Measurements from ENCODE around the gene GLA. TPM values are rescaled to one million over a fixed set of nuclear protein-coding genes. Genes with fewer than 3 reads are reported as not detected.

GLA gene
- total and polyA plus RNA-seq, 8 donors: 6.4 to 25.6 (median 17.6) TPM; not detected in 1

DNA sequence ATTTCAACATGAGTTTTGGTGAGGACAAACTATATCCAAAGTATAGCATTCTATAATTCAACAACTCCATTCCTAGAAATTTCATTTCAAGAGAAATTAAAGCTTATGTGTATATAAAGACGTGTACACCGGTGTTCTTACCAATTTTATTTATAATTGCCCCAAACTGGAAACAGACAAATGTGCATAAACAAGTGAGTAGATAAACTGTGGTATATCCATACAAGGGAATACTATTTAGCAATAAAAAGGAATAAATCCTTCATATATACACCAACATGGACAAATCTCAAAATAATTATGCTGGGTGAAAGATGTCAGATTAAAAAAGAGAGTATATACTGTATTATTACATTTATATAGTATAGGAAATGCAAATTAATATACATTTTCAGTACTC lies 20.2 kb upstream of the GLA start:
- WGBS, 5 donors: 84 to 100% (median 98%) methylated on average over 2 of the region's 2 CpGs
- no peaks in the 10 kb centered on the region for H3K27me3 ChIP-seq
- intact Hi-C loops (cut with DNase I; ENCODE audit: low total_unique reads): no loop called here
- peaks cover 0 to 15% (median 7%) of the 10 kb centered on the region in 4 donors for H3K9me3 ChIP-seq
- peaks cover 0 to 52% (median 31%) of the 10 kb centered on the region in 4 donors for H3K36me3 ChIP-seq
- TF ChIP-seq POLR2AphosphoS5 (IDR thresholded peaks at IDR 0.05) (no peak), CTCF (IDR thresholded peaks at IDR 0.05) (no peak), POLR2A (IDR thresholded peaks at IDR 0.05) (no peak), EP300 (IDR thresholded peaks at IDR 0.05) (no peak)
- no peak for DNase-seq
- no peak overlapping the region for H3K27ac ChIP-seq
- H3K4me1 ChIP-seq: no peaks in the 10 kb centered on the region
- no peak overlapping the region for H3K4me3 ChIP-seq

DNA sequence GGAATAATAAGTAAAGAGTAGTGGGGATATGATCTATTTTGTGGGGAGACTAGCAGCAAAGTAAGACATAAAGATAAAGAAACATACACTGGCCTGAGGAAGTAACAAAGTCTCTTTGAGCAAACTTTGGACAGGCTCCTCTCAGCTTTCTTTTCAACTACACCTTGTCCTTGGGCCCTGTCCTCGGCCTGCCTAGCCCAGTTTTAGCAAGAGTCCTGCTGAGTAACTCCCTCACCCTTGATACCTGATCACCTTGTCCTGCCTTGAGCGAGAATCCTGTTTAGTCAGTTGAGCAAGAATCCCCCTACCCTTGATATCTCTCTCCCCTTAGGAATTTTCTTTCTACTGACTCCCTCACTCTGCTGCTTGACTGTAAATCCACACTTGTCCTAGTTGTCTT lies 11.8 kb upstream of the GLA start:
- H3K4me3 ChIP-seq: peak overlapping the region in 2 of 4 donors; percentile 17 to 47
- peaks cover 0 to 45% (median 16%) of the 10 kb centered on the region in 4 donors for H3K4me1 ChIP-seq
- H3K9me3 ChIP-seq: no peaks in the 10 kb centered on the region
- peak in 1 of 2 donors; percentile 34 for DNase-seq
- intact Hi-C loops (cut with DNase I; ENCODE audit: low total_unique reads): no loop called here
- TF ChIP-seq EP300 (IDR thresholded peaks at IDR 0.05) (no peak), POLR2A (IDR thresholded peaks at IDR 0.05) (no peak), POLR2AphosphoS5 (IDR thresholded peaks at IDR 0.05) (no peak), CTCF (IDR thresholded peaks at IDR 0.05) (no peak)
- H3K27me3 ChIP-seq: peaks cover 0 to 9% (median 0%) of the 10 kb centered on the region in 3 donors
- peak overlapping the region in 2 of 5 donors; percentile 89 to 92 for H3K27ac ChIP-seq
- peaks cover 0 to 17% (median 10%) of the 10 kb centered on the region in 4 donors for H3K36me3 ChIP-seq
- 60 to 75% (median 68%) methylated on average over 2 of the region's 2 CpGs for WGBS, 5 donors

DNA sequence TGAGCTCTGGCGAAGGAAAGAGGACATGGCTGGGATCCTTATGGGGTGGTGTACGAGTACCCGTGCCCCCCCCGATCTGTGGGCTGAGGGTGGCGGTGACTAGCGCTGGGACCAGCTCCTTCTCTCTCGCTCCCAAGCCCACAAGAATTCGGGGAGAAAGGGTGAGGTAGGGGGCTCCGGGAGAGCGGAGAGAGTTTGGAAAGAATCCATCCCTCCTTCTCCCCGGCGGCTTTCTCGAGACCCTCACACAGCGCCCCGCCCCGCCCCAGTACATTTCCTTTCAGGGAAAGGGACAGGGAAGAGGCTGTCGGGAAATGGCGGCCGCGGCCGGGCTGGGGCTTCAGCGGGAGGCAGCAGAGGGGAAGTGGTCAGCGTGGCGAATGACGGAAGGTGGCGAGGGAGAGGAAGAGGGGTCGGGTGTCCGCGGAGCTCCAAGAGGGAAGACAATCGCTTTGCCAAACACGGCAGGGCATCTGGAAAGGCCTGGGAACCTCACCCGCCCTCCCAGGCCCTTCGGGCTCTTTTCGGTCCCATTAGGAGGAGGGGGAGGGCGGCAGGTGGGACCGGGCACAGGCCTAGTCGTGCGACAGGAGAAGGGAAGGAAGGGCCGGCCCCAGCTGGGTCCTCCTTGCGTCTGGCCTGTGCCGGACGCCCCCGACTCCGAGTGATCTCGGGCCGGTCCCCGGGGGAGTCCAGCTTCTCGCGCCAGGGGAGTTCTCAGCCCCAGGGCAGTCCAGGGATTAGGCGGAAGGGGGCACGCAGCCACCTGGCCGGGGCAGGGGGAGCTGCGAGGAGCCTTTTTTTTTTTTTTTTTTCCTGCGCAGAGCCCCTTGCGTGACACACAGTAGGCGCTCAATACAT lies 10.5 kb upstream of the GLA start:
- intact Hi-C loops (cut with DNase I; ENCODE audit: low total_unique reads): no loop called here
- TF ChIP-seq CTCF (IDR thresholded peaks at IDR 0.05): no peak
- TF ChIP-seq POLR2A (IDR thresholded peaks at IDR 0.05): no peak
- Histone ChIP-seq H3K4me1 (peaks cover 0 to 45% (median 16%) of the 10 kb centered on the region in 4 donors), H3K9me3 (no peaks in the 10 kb centered on the region), H3K4me3 (peak overlapping the region; percentile 41 to 57 (median 50)), H3K27ac (peak overlapping the region; percentile 88 to 92 (median 89)), H3K36me3 (peaks cover 0 to 12% (median 5%) of the 10 kb centered on the region in 4 donors), H3K27me3 (peaks cover 0 to 9% (median 0%) of the 10 kb centered on the region in 3 donors)
- 1 to 27% (median 1%) methylated on average over 28 to 50 of the region's 56 CpGs for WGBS, 5 donors
- peak; percentile 58 to 81 for DNase-seq

GRCh38 chrX:101417190-101417589 lies 9.5 kb upstream of the GLA start:
- TF ChIP-seq CTCF (IDR thresholded peaks at IDR 0.05): no peak
- no peak for TF ChIP-seq POLR2AphosphoS5 (IDR thresholded peaks at IDR 0.05)
- no peak for TF ChIP-seq EP300 (IDR thresholded peaks at IDR 0.05)
- TF ChIP-seq POLR2A (IDR thresholded peaks at IDR 0.05): no peak
- Histone ChIP-seq H3K27ac (peak overlapping the region in 4 of 5 donors; percentile 88 to 92 (median 90)), H3K36me3 (peaks cover 3 to 16% (median 10%) of the 10 kb centered on the region in 4 donors), H3K4me3 (peak overlapping the region in 2 of 4 donors; percentile 54 to 57), H3K9me3 (no peaks in the 10 kb centered on the region), H3K4me1 (peaks cover 0 to 55% (median 19%) of the 10 kb centered on the region in 4 donors), H3K27me3 (peaks cover 0 to 9% (median 0%) of the 10 kb centered on the region in 3 donors)
- 40 to 47% (median 44%) methylated on average over 4 of the region's 4 CpGs for WGBS, 5 donors
- intact Hi-C loops (cut with DNase I; ENCODE audit: low total_unique reads): no loop called here
- DNase-seq: peak in 1 of 2 donors; percentile 31

Data from stomach (tissue), 9 donors.